Measurements from ENCODE around the gene LRPAP1. TPM values are rescaled to one million over a fixed set of nuclear protein-coding genes. Genes with fewer than 3 reads are reported as not detected.
"Not testable (repeated sequence)": the region's sequence is repeated elsewhere in the genome, so short reads cannot be mapped to it uniquely, and the experiment has no call there.

Gene LRPAP1
- polyA plus RNA-seq, 1 donor (not counting 4 experiments of a cell fraction or from before 2014, with no cell fraction given) = 121 TPM

- Histone ChIP-seq H3K79me2 (ENCODE audit: control insufficient read depth, insufficient read depth, low read length) (peaks cover 4% of the 10 kb centered on the region), H2AFZ (ENCODE audit: control insufficient read depth, low read length) (no peak overlapping the region), H3K9me3 (ENCODE audit: control insufficient read depth, low read depth, low read length) (no peaks in the 10 kb centered on the region), H3K36me3 (ENCODE audit: control insufficient read depth in 2 of 2, extremely low read depth in 1 of 2, insufficient read depth in 2 of 2, low read length in 2 of 2) (peaks cover 28 to 30% of the 10 kb centered on the region in 2 experiments), H4K20me1 (ENCODE audit: control insufficient read depth, extremely low read depth, insufficient read depth, low read length) (peaks cover 10% of the 10 kb centered on the region), H3K4me2 (ENCODE audit: control insufficient read depth, extremely low read depth, insufficient read depth, low read depth, low read length) (no peak overlapping the region), H3K27ac (ENCODE audit: control insufficient read depth, insufficient read depth, low read length) (no peak overlapping the region), H3K9ac (ENCODE audit: control insufficient read depth, extremely low read depth, insufficient read depth, low read length) (no peak overlapping the region), H3K4me1 (ENCODE audit: control insufficient read depth, extremely low read depth, insufficient read depth, low read length) (no peaks in the 10 kb centered on the region), H3K9me1 (ENCODE audit: control insufficient read depth, extremely low read depth, insufficient read depth, low read length) (no peaks in the 10 kb centered on the region), H3K27me3 (ENCODE audit: control insufficient read depth, extremely low read depth, insufficient read depth, low read length) (no peaks in the 10 kb centered on the region), H3K4me3 (ENCODE audit: control insufficient read depth in 2 of 3, extremely low read depth in 1 of 3, insufficient read depth in 2 of 3, low read depth in 1 of 3, low read length in 3 of 3) (no peak overlapping the region)
- TF ChIP-seq CTCF (optimal IDR thresholded peaks at IDR 0.05 in 1 of 3, IDR thresholded peaks at IDR 0.05 in 1 of 3, conservative IDR thresholded peaks at IDR 0.05 in 1 of 3; ENCODE audit: extremely low read depth in 1 of 3, insufficient read depth in 2 of 3, low read length in 3 of 3) (no peak), EZH2 (IDR thresholded peaks at IDR 0.05; ENCODE audit: low read length) (no peak)
- DNase-seq (ENCODE audit: low read depth, low spot score) (no peak), FAIRE-seq (no peak)
- dilution Hi-C loops (cut with MboI; ENCODE audit: extremely low pct_ligation_motif_present, low sequenced_read_pairs) = no loop called here
Observed at GRCh38 chr4:3512279-3512678, 19.9 kb downstream of the LRPAP1 start.

- H3K27me3 ChIP-seq (ENCODE audit: control insufficient read depth, extremely low read depth, insufficient read depth, low read length); H2AFZ ChIP-seq (ENCODE audit: control insufficient read depth, low read length); H3K79me2 ChIP-seq (ENCODE audit: control insufficient read depth, insufficient read depth, low read length); H3K4me1 ChIP-seq (ENCODE audit: control insufficient read depth, extremely low read depth, insufficient read depth, low read length); H4K20me1 ChIP-seq (ENCODE audit: control insufficient read depth, extremely low read depth, insufficient read depth, low read length); H3K27ac ChIP-seq (ENCODE audit: control insufficient read depth, insufficient read depth, low read length); dilution Hi-C loops (cut with MboI; ENCODE audit: extremely low pct_ligation_motif_present, low sequenced_read_pairs); H3K9ac ChIP-seq (ENCODE audit: control insufficient read depth, extremely low read depth, insufficient read depth, low read length); H3K4me2 ChIP-seq (ENCODE audit: control insufficient read depth, extremely low read depth, insufficient read depth, low read depth, low read length); H3K9me3 ChIP-seq (ENCODE audit: control insufficient read depth, low read depth, low read length); H3K9me1 ChIP-seq (ENCODE audit: control insufficient read depth, extremely low read depth, insufficient read depth, low read length); DNase-seq (ENCODE audit: low read depth, low spot score); FAIRE-seq; H3K4me3 ChIP-seq (ENCODE audit: control insufficient read depth in 2 of 3, extremely low read depth in 1 of 3, insufficient read depth in 2 of 3, low read depth in 1 of 3, low read length in 3 of 3): not testable (repeated sequence)
- H3K36me3 ChIP-seq (ENCODE audit: control insufficient read depth in 2 of 2, extremely low read depth in 1 of 2, insufficient read depth in 2 of 2, low read length in 2 of 2) = peaks cover 24 to 27% of the 10 kb centered on the region in 2 experiments
Observed at GRCh38 chr4:3511601-3512000, 20.6 kb downstream of the LRPAP1 start.

- Histone ChIP-seq H3K9me1 (ENCODE audit: control insufficient read depth, extremely low read depth, insufficient read depth, low read length) (no peaks in the 10 kb centered on the region), H3K4me1 (ENCODE audit: control insufficient read depth, extremely low read depth, insufficient read depth, low read length) (no peaks in the 10 kb centered on the region), H3K79me2 (ENCODE audit: control insufficient read depth, insufficient read depth, low read length) (peaks cover 4% of the 10 kb centered on the region), H3K4me3 (ENCODE audit: control insufficient read depth in 2 of 3, extremely low read depth in 1 of 3, insufficient read depth in 2 of 3, low read depth in 1 of 3, low read length in 3 of 3) (no peak overlapping the region), H3K27me3 (ENCODE audit: control insufficient read depth, extremely low read depth, insufficient read depth, low read length) (no peaks in the 10 kb centered on the region), H4K20me1 (ENCODE audit: control insufficient read depth, extremely low read depth, insufficient read depth, low read length) (peaks cover 10% of the 10 kb centered on the region), H3K4me2 (ENCODE audit: control insufficient read depth, extremely low read depth, insufficient read depth, low read depth, low read length) (no peak overlapping the region), H2AFZ (ENCODE audit: control insufficient read depth, low read length) (no peak overlapping the region), H3K9ac (ENCODE audit: control insufficient read depth, extremely low read depth, insufficient read depth, low read length) (no peak overlapping the region), H3K36me3 (ENCODE audit: control insufficient read depth in 2 of 2, extremely low read depth in 1 of 2, insufficient read depth in 2 of 2, low read length in 2 of 2) (peaks cover 23 to 24% of the 10 kb centered on the region in 2 experiments), H3K9me3 (ENCODE audit: control insufficient read depth, low read depth, low read length) (no peaks in the 10 kb centered on the region), H3K27ac (ENCODE audit: control insufficient read depth, insufficient read depth, low read length) (no peak overlapping the region)
- no peak for FAIRE-seq
- TF ChIP-seq CTCF (optimal IDR thresholded peaks at IDR 0.05 in 1 of 3, IDR thresholded peaks at IDR 0.05 in 1 of 3, conservative IDR thresholded peaks at IDR 0.05 in 1 of 3; ENCODE audit: extremely low read depth in 1 of 3, insufficient read depth in 2 of 3, low read length in 3 of 3) = no peak
- no peak for TF ChIP-seq EZH2 (IDR thresholded peaks at IDR 0.05; ENCODE audit: low read length)
- dilution Hi-C loops (cut with MboI; ENCODE audit: extremely low pct_ligation_motif_present, low sequenced_read_pairs) = no loop called here
- DNase-seq (ENCODE audit: low read depth, low spot score) = no peak
Observed at GRCh38 chr4:3511187-3511586, 21.0 kb downstream of the LRPAP1 start.

All from keratinocyte (primary cell).